GM19468 (cell line): Measurements from ENCODE around the gene ELF5.

Experiments
- ATAC-seq: cut with Tn5 transposase; IDR thresholded peaks from one replicate; pipeline ENCODE4 v1.9.1; 2021; ENCODE audit warnings: mild to moderate bottlenecking, moderate library complexity, moderate number of reproducible peaks; ENCODE audit not compliant: unreplicated experiment; ENCODE audit errors: extremely low read depth

Gene ELF5

GRCh38 chr11:34495239-34495723, 18.3 kb downstream of the ELF5 start:
- ATAC-seq = no peak

GRCh38 chr11:34493926-34494595, 19.5 kb downstream of the ELF5 start:
- no peak for ATAC-seq

- no peak for ATAC-seq
Observed at GRCh38 chr11:34493468-34493867, 20.1 kb downstream of the ELF5 start.

- ATAC-seq = no peak
Observed at GRCh38 chr11:34492806-34493414, 20.7 kb downstream of the ELF5 start.

GRCh38 chr11:34490304-34490703, 23.3 kb downstream of the ELF5 start:
- no peak for ATAC-seq

GRCh38 chr11:34488855-34489557, 24.6 kb downstream of the ELF5 start:
- ATAC-seq = no peak

GRCh38 chr11:34487430-34487829, 26.2 kb downstream of the ELF5 start:
- no peak for ATAC-seq

- no peak for ATAC-seq
Observed at GRCh38 chr11:34483106-34483874, 30.3 kb downstream of the ELF5 start.

- ATAC-seq = no peak
Observed at GRCh38 chr11:34481307-34481706, 32.3 kb downstream of the ELF5 start.

- no peak for ATAC-seq
Observed at GRCh38 chr11:34480314-34480713, 33.3 kb downstream of the ELF5 start.

- ATAC-seq = no peak
Observed at GRCh38 chr11:34478845-34479663, 34.5 kb downstream of the ELF5 start.

- ATAC-seq = no peak
Observed at GRCh38 chr11:34476849-34477248, 36.7 kb downstream of the ELF5 start.

- no peak for ATAC-seq
Observed at GRCh38 chr11:34475656-34476055, 37.9 kb downstream of the ELF5 start.

GRCh38 chr11:34473603-34474169, 39.9 kb downstream of the ELF5 start:
- no peak for ATAC-seq

- ATAC-seq = no peak
Observed at GRCh38 chr11:34468209-34468841, 45.3 kb downstream of the ELF5 start.

- no peak for ATAC-seq
Observed at GRCh38 chr11:34466802-34467488, 46.6 kb downstream of the ELF5 start.

GRCh38 chr11:34464591-34465051, 49.0 kb downstream of the ELF5 start:
- ATAC-seq = no peak

- no peak for ATAC-seq
Observed at GRCh38 chr11:34461215-34461614, 52.4 kb downstream of the ELF5 start.
